HG03095 (cell line): Measurements from ENCODE around the gene C11orf97.
"Not testable (repeated sequence)": the region's sequence is repeated elsewhere in the genome, so short reads cannot be mapped to it uniquely, and the experiment has no call there.

ENCODE experiments used
- ATAC-seq: cut with Tn5 transposase; IDR thresholded peaks from one replicate; pipeline ENCODE4 v1.9.1; 2021; ENCODE audit warnings: moderate library complexity; ENCODE audit not compliant: unreplicated experiment

The C11orf97 gene, protein sequence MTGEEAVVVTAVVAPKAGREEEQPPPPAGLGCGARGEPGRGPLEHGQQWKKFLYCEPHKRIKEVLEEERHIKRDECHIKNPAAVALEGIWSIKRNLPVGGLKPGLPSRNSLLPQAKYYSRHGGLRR

DNA sequence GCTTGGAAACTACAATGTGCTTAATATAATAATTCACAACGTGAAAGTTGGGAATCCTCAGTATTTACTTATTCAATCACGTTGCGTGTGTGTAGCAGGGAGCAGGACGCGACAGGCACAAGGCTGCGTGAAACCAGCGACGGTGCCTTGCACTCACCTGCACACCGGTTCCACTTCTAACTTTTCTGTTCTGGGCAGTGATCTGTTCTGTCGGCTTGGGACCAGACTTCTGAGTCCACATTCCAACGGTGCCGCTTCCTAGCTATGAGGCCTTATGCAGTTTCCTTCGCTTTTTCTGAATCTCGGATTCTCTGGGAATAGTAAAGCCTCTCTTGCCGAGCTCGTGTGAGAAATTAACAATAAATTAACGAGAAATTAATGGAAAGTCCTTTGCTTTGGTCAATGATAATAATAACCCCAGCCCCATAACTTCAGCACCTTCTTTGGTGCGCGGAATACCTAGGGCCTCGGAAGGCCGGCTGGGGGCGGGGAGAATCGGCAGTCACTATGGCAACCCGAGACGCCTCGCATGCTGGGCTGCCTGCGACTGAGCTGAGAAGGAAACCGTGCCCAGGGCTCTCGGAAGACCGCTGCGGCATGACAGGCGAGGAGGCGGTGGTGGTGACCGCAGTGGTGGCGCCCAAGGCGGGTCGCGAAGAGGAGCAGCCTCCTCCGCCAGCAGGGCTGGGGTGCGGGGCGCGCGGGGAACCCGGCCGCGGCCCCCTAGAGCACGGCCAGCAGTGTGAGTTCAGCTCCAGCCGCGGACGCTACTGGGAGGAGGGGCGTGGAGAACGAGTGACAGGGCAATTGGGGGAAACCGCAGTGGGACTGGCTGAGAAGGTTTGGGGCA, at the start of gene C11orf97:
C11orf97 (plus strand) TSS at position 530 of the 850 bp plus-strand sequence; CDS start at position 598, 68 bp downstream.
- ATAC-seq, result peak; percentile 77

DNA sequence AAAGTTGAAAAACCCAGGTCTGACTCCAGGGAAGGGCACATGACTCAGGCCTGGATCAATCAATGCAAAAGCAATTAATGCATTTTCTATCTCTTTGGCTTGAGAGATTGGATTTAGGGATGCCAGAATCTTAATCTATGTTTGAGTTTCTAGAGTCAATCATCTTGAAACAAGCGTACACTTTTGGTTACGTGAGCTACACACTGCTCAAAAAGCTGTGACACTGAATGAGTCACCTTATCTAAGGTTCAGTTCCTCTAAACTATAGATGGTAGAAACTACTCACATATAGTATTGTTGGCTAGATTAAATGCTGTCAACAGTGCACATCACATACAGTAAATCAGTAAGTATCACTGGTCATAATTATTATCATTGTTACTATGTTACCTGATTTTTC, 42.8 kb upstream of the C11orf97 start:
- ATAC-seq, result peak; percentile 86

DNA sequence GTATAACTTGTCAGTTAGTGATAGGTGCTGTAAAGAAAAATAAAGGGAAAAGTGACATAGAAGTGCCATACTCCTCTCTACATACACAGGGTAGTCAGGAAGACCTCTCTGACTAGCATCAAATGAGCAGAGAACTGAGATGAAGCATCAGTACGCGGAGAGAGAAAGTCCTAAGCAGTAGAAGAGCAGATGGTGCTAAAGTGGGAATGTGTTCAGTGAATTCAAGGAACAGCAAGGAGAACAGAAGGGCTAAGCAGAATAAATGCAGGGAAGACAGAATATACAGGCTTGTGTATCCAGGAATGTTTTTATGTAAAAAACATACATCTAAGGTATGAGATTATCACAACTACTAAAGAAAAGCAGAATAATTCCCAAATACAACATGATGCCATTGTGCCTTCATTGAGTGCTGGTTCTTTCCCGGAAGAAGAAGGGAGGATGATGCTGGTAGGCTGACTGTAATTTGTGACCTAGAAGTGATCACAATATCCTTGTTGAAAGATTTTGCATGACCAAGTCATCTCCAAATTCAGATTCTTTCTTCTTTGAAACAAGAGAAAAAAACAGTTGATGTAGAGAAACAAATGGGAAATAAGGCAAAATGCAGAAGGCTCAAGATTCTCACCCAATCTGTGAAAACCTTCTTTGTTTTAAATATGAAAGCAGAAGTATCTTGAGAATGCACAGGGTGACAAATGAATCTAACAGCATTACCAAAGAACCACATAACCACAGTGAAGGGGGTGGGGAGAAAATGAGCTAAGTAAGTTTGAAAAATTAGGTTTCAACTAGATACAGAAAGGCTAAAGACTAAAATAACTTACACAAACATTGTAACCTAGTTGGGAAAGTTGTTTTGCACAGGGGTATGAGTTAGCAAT, 39.1 kb upstream of the C11orf97 start:
- peak; percentile 85 for ATAC-seq

DNA sequence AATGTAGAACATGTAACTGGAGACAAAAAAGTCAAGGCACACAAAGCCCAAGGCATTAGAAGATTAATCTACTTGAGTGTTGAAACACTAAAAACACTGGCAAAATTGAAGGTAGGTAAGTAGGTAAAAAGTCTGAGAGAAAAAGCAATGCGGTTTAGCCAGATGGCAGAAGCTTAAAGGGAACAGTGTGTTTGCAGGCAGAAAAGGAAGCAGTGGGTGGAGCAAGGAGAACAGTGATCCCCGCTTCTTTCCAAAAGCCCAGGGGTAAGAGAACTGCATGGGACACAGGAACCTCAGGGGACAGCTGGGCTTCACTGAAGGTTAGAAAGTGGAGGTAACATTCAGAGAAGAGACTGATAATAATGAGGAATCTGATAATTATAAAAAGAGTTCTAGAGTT, 34.6 kb upstream of the C11orf97 start:
- ATAC-seq, result no peak

DNA sequence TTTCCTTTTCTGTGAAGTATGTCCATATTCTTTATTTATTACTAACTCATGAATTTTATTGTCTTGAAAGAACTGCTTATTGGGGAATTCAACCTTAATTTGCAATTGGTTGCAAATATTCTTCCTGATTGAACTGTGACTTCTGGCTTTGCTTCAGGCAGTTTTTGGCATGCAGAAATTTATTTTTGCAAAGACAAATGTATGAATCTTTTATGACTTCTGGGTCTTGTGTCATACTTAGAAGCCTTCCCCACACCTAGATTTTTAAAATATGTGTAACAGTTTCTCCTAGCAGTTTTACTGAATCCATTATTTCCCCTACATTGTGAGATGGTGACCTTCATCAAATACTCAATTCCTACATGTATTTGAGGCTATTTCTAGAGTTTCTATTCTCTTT, 30.9 kb upstream of the C11orf97 start:
- ATAC-seq, result no peak

DNA sequence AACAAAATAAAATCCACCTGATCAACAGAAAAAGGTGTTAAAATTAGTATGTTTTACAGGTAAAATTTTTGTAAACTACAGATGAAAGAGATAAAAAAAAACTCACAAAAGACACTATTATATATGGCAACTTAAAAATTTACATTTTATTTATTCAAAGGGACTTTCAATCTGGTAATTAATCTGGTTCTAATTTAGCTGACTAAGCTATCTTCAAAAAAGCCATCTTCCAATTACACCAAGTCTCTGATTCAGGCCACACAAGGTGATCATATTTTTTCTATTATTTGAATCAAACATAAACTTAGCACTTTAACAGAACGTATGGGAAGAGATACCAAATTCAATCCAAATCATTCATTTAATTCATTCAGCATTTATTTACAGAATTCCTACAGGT, 26.2 kb upstream of the C11orf97 start:
- no peak for ATAC-seq

DNA sequence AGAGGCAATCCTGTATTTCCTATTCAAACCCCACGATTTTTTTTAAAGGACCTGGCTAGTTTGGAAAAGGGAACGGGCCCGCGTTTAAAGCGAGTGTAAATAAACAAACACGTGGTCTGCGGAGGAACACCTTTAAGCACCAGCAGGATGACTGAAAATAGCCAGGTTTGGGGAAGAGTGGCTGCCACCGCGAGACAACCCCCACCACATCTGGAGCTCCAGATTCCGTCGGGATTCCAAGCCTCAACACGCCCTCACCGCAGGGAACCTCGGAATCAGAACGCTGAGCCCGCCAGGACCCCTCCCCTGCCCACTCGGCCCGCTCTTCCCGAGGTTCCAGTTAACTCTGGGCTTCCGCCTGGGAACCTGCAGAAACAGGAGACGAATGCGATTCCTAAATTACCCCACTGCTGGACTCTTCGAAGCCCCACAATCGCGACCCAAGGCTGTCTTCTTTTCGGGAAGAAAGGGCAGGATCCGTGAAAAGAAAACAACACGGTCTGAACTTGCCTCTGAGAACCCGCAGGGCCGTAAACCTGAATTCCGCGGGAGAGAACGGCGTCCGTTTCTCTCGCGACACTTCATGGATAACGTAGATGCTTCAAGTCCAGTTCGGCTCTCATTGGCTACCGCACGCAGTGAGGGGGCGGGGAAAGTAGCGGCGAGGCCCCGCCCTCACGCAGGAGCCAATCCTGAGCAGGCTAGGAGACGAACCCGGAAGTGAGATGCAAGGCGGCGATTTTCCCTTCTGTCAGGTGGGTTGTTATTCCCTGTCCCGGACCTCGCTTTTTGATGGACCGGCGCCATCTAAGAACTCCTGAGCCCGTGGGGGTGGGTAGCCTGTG, 18.8 kb upstream of the C11orf97 start, which contains the start of the genes ANKRD49 and MRE11:
ANKRD49 (plus strand) TSS at position 704 of the 845 bp plus-strand sequence. CDS start 2,710 bp downstream, outside the sequence.
MRE11 (minus strand) TSS at position 564 of the 845 bp plus-strand sequence. CDS start 1,043 bp downstream, outside the sequence.
- peak; percentile 99 for ATAC-seq

DNA sequence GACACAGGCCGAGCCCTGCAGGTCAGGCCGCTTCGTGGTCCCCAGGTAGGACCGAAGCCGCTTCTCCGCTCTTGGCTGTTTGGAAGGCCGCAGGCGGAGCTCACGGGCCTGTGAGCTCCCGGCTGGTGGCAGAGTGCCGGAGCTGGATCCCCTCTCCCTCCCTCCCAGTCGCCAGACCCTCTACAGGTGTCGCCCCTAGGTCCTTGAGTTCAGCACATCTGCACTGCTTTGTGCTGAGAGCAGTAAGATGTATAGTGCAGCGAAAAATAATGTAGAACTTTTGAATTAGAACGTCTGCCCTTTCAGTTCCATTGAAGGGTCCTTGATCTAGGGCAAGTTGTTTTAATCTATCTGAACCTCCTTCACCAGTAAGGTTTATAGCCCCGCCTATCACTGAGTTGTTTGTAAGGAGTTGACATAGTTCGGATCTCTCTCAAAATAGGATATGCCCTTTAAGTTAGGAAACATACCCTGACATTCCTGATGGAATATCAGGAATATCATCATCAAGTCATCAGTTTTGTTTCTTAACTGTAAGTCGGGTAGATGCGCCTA, 18.1 kb upstream of the C11orf97 start:
- peak; percentile 51 for ATAC-seq

DNA sequence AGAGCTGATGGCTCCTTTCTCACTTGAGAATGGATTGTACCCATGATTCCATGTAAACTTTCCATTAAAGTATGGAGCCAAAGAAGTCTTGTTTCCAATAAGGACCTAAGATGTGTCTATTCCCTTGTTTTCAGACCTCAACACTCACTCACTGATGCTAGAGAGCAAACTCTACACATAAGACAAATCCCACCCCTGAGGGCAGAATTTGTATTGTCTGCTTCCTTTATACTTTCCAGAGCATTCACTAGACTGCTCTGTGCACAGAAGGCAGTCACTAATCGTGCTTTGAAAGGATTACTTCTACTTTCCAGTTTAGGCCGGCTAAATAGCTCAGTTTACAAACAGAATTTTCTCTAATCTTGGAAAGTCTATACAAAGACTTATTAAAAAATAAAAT, 12.1 kb upstream of the C11orf97 start:
- ATAC-seq, result no peak

DNA sequence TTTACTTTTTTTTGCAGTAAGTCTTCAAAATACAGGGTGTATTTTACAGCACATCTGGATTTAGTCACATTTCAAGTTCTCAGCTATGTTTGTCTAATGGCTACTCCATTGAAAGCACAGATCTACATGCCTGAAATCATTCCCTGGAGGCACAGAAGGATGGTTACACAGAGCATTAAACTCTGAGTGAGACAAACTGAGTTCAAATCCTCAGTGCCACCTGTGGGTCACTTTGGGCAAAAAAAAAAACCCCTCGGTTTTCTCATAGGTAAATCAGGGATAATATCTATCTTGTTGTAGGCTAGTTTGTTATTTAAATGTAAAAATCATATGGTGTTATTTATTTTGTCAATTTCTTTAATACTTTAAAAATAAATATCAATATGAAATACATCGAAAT, 10.7 kb upstream of the C11orf97 start:
- ATAC-seq, result no peak

DNA sequence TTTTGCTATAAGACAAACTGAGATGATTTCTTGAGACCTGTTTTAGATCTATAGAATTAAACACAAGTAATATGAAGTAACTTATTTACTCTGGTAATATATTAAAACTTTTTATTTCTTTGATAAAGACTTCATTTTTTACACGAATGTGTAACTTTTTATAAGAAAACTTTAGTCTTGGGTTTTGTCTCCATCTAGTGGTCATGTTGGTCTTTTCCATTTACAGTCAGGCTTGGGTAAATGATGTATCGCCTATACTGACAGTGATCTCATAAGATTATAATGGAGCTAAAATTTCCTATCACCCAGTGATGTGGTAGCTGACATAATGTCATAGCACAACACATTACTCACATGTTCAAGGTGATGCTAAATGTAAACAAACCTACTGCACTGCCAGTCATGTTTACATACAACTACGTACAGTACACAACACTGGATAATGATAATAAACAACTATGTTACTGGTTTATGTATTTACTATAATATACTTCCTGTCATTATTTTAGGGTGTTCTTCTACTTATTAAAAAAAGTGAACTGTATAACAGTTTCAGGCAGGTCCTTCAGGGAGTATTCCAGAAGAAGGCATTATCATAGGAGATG, 7.5 kb upstream of the C11orf97 start:
- no peak for ATAC-seq

DNA sequence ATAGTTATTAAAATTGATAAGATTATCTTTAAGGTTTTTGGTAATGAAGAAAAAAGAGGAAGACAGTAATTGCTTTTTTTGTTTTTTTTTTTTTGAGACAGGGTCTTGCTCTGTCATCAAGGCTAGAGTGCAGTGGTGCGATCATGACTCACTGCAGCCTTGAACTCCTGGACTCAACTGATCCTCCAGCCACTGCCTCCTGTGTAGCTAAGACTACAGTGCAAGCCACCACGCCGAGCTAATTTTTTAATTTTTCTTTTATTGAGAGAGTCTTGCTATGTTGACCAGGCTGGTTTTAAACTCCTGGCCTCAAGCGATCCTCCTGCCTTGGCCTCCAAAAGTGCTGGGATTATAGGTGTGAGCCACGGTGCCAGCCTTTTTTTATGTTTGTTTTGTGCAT, 5.7 kb upstream of the C11orf97 start:
- not testable (repeated sequence) for ATAC-seq

DNA sequence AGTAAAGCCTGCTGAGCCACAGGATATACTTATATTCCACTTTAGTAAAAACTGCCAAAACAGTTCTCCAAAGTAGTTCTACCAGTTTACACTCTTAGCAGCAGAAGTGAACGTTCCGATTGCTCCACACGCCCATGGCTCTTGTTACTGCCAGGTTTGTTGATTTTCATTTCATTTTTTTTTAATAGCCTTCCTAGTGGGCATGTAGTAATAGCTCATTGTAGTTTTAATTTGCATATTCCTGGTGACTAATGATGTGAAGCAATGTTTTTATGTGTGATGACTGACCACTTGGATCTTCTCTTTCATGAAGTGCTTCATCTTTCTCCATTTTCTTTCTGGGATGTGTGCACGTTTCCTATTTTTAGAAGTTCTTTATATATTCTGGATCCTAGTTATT, 4.8 kb upstream of the C11orf97 start:
- no peak for ATAC-seq

DNA sequence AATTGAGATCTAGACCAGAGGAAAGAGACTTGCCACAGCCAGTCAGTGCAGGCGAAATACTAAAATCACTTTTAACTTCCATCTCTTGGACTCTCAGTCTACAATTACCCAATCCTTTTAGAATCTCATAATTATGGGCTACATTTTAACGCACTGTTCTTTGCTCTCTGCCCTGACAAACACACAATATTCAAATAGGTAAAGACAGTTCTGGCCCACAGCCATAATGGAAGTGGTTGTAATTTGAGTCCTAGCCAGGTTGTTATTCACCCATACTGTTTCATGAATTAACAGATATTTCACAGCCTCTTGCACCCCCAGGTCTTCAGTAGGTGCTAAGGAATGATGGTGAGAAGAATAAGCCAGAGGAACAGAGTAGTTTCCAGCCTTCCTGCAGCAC, 830 bp downstream of the C11orf97 start:
- no peak for ATAC-seq

DNA sequence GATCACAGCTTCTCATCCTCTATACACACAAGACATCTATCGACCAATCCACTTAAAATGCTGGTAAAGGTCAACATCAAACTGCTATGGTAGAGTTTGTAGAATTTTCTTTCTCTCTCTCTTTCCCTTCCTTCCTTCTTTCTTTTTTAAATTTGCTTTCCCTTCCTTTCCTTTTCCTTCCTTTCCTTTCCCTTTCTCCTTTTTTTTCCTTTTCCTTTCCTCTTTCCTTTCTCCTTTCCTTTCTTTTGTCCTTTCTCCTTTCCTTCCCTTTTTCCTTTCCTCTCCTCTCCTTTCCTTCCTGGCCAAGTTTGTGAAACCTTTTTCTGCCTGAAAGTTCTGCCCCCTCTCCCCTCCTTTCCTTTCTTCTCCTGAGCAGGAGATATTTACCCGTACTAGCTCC, 3.1 kb downstream of the C11orf97 start:
- ATAC-seq, result no peak

DNA sequence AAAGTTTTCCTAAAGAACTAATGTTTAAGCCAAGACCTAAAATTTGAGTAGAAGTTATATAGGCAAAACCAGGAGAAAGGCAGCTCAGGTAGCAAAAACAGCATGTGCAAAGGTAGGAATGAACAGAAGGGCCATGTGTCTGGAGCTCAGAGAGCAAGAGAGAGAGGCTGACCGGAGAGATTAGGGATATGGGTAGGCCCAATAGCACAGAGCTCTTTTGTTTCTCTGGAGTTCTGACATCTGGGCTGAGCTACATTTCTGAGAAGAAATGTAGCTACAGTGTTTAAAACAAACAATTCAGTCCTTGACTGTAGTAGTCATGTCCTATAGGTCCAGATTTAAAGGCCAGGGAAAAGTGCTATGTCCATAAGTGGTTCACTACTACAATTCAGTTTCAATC, 4.5 kb downstream of the C11orf97 start:
- no peak for ATAC-seq

DNA sequence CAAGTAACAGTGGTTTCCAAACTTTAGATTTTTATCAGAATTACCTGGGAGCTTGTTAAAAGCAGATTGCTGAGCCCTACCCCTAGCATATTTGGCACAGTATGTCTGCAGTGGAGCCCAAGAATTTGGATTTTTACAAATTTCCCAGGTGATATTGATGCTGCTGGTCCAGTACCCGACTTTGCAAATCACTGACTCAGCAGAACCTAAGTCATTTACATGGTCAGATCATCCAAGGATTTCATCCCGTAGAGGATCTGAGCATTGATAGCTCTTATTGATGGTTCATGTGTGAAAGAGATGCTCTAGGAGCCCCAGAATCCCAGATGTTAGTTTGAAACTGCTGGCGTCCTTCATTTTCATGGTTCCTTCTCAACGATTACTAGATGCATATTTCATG, 6.0 kb downstream of the C11orf97 start:
- ATAC-seq, result no peak

DNA sequence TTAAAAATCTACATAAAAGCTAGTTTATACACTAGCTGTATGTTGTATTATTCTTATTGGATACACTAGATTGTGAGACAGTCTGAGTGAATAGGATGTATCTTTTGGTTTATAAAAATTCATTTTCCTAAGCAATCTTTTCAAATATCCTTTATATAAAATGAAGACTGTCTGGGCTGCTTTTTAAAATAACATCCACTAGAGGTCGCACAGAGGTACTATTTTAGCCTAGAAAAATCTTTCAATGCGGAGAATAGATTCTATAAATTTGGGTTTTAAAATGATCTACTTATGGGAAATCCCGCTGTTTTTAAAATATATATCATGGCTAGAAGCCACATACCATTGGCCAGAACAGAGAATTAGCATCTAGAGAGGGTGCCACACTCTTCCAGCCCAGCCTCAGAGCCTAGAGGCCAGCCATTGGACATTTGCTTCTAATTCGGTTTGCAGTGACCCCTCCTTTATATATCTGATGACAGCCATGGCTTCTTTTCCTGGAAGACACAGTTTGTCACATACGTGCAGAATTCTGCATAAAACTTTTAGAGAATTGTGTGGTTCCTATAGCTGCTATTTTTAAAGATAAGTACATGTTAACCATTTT, 7.3 kb downstream of the C11orf97 start:
- ATAC-seq, result no peak

DNA sequence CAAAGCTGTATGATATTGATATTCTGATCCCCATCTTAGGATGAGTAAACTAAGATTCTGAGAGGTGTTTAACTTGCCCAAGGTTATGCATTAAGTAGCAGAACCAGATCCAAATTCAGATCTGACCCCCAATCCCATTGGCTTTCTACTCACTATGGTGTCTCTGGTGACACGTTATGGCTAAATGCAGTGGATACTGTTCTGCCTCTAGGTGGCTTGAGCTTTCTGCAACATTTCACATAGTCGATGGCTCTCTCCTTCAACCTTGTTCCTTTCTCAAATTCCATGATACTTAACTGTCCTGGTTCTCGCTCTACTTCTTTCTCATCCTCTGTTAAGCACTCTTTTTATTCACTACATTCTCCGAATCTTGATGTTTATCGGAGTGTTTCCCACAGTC, 9.4 kb downstream of the C11orf97 start:
- no peak for ATAC-seq
